ENCODE data around the gene TAGLN.

TAGLN gene

GRCh38 chr11:117217141-117218084, 18.2 kb downstream of the TAGLN start:
- DNase-seq, result no peak

- DNase-seq, result no peak
Observed at GRCh38 chr11:117218133-117218915, 19.2 kb downstream of the TAGLN start.

GRCh38 chr11:117219001-117219400, 19.8 kb downstream of the TAGLN start:
- DNase-seq, result no peak

GRCh38 chr11:117219455-117219854, 20.3 kb downstream of the TAGLN start:
- DNase-seq, result no peak

GRCh38 chr11:117219995-117220394, 20.8 kb downstream of the TAGLN start:
- no peak for DNase-seq

GRCh38 chr11:117220568-117220967, 21.4 kb downstream of the TAGLN start:
- DNase-seq, result no peak

- no peak for DNase-seq
Observed at GRCh38 chr11:117220999-117221774, 22.0 kb downstream of the TAGLN start.

- no peak for DNase-seq
Observed at GRCh38 chr11:117221775-117222517, 22.8 kb downstream of the TAGLN start.

GRCh38 chr11:117222991-117223740, 24.0 kb downstream of the TAGLN start:
- no peak for DNase-seq

- no peak for DNase-seq
Observed at GRCh38 chr11:117223741-117224689, 24.8 kb downstream of the TAGLN start.

- no peak for DNase-seq
Observed at GRCh38 chr11:117225553-117226170, 26.5 kb downstream of the TAGLN start.

GRCh38 chr11:117226388-117227385, 27.5 kb downstream of the TAGLN start:
- DNase-seq, result peak; percentile 75

- DNase-seq, result no peak
Observed at GRCh38 chr11:117228091-117228490, 28.9 kb downstream of the TAGLN start.

- no peak for DNase-seq
Observed at GRCh38 chr11:117229411-117229810, 30.2 kb downstream of the TAGLN start.

- DNase-seq, result no peak
Observed at GRCh38 chr11:117229931-117230285, 30.7 kb downstream of the TAGLN start.

GRCh38 chr11:117230286-117230961, 31.3 kb downstream of the TAGLN start:
- no peak for DNase-seq

- no peak for DNase-seq
Observed at GRCh38 chr11:117230999-117231841, 32.0 kb downstream of the TAGLN start.
